Activated T-cell treated with anti-CD3 and anti-CD28 coated beads for 48 hours (primary cell): ENCODE measurements around the gene TPM2.
A peak's percentile ranks its signal among the peaks of the same experiment; 100 is the strongest.
"Not testable (repeated sequence)": the region's sequence is repeated elsewhere in the genome, so short reads cannot be mapped to it uniquely, and the experiment has no call there.

ENCODE experiments used
- DNase-seq: peaks from one replicate; pipeline ENCODE4 v3.0.0-alpha.2; 2020; ENCODE audit warnings: low read depth

Gene TPM2

DNA sequence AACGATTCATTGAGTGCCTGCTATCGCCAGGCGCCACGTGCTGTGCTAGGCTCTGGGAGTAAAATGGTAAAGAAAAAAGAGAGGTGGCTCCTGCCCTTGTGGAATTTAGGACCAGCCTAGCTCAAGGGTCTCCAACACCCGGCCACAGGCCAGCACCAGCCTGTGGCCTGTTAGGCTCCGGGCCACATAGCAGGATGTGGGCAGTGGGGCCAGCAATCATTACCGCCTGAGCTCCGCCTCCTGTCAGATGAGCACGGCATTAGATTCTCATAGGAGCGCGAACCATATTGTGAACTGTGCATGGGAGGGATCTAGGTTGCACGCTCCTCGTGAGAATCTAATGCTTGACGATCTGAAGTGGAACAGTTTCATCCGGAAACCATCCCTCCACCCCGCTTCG, 33.4 kb downstream of the TPM2 start:
- DNase-seq = no peak

GRCh38 chr9:35653611-35654010, 36.1 kb downstream of the TPM2 start:
- DNase-seq = no peak

DNA sequence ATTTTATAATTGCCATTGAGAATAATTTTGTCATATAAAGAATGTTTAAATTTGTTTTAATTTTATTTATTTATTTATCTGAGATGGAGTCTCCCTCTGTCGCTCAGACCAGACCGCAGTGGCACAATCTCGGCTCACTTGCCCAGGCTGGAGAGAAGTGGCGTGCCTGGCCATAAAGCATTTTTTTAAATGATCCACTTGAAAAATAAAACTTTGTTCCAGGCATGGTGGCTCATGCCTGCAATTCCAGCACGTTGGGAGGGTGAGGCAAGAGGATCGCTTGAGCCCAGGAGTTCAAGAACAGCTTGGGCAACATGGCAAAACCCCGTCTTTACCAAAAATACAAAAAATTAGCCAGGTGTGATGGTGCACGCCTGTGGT, 36.9 kb downstream of the TPM2 start:
- no peak for DNase-seq

- DNase-seq = no peak
Observed at GRCh38 chr9:35651956-35652828, 37.5 kb downstream of the TPM2 start.

GRCh38 chr9:35650341-35651158, 39.2 kb downstream of the TPM2 start, which contains the start of gene SIT1:
Gene SIT1, minus strand, starts transcription at chr9:35650931. Its CDS starts 78 bp downstream, at chr9:35650853.
- DNase-seq = no peak

DNA sequence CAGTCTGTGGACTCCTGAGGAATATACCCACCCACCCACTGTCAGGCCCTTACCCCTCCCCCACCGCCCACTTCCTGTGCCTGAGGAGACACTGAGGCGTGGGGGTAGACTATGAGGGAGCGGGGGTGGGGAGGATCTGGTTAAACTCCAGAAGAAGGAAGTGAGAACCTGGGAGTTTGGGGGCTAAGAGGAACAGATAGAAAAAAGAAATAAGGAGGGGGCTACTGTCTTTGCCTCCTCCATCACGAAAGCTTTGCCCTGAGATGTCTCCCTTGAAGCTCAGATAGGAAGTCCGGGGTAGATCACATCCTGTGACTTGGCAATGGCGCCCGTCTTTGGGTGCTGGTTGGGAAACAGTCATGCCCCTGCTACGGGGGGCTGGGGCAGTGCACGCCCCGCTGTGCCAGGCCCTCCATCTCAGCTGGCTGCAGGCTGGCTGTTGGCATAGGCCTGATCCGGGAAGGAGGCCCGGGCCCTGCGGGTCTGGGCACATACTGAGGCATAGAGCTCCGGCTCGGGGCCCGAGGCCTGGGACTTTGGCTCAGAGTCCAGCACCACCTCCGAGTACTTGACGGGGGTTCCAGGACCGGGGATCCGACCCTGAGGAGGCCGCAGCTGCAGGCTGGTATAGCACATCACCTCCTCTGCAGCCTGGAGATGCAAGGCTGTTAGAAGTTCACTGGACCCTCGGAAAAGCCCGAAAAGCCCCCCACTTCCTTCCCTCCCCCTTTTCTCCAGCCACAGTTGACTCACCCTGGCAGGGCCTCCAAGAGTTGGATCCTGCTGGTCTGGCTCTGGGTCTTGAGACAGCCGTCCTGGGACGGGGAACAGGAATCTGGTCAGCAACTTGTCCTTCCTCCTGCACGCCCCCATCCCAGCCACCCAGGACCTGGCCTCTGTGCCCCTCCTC, 40.0 kb downstream of the TPM2 start:
- no peak for DNase-seq

DNA sequence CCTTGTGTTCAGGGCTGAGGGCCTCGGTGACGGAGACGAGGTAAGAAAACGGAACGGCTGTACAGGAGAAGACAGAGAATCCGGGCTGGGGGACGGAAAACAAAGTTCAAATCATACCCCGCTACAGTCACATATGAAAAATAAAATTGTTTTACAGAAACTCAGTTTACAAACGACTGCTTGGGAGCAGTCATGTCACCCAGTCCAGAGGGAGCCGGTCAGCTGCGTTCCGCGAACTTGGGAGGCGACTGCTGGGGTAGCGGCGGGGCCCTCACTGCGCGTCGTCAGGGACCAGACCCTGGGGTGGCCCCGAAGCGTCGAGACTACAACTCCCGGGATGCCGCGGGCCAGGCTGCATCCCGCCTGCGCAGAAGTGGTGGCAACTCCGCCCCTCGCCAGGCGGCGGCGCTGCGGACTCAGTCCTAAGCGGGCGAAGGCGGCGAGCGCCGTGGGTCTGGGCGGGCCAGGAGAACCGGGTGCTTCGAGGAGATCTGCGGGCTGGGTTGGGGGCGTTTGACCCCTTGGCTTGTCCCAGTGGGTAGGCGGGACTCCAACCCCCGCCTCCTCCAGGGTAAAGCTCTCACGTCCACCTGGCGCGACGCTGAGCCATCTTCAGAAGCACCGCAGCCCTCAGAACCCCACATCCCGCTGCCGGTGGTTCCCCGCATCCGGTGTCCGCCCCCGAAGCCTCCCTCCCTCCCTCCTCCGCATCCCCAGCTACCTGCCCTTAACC, 43.0 kb downstream of the TPM2 start:
- peak; percentile 91 for DNase-seq

GRCh38 chr9:35646153-35646532, 43.6 kb downstream of the TPM2 start:
- no peak for DNase-seq

- not testable (repeated sequence) for DNase-seq
Observed at GRCh38 chr9:35645736-35646135, 44.0 kb downstream of the TPM2 start.

- no peak for DNase-seq
Observed at GRCh38 chr9:35643046-35643445, 46.7 kb downstream of the TPM2 start.

DNA sequence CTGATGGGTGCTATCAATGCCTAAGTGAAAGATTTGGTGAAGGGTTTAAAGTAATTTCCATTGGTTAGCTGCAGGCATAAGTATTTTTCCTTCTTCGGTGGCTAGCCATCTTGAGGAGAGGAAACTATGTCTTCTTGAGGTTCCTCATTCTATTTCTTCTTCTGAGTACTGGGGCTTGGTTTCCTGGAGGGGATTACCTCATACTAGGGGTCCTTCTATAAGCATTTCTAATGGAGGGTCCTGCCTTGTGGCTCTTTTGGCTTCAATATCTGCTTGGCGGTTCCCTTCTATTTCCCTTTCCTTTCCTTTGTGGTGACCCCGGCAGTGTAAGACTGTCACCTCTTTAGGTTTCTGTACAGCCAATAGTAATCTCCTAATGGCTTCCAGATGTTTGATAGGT, 48.2 kb downstream of the TPM2 start:
- DNase-seq = not testable (repeated sequence)

DNA sequence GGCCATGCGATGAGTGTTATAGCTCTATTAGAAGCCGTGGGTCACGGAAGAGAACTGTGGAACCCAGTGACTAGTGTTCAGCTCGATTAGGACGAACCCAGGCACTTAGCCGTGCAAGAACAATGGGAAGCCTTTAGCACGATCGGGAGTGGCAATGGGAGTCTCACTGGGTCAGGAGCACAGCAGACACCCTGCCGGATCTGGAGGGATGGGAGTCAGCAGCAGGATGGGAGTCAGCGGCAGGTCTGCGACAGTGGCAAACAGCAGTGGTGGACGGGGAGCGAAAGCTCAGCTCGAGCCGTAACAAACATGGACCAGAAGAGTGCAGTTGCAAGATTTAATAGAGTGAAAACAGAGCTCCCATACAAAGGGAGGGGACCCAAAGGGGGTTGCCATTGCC, 49.3 kb downstream of the TPM2 start:
- not testable (repeated sequence) for DNase-seq

DNA sequence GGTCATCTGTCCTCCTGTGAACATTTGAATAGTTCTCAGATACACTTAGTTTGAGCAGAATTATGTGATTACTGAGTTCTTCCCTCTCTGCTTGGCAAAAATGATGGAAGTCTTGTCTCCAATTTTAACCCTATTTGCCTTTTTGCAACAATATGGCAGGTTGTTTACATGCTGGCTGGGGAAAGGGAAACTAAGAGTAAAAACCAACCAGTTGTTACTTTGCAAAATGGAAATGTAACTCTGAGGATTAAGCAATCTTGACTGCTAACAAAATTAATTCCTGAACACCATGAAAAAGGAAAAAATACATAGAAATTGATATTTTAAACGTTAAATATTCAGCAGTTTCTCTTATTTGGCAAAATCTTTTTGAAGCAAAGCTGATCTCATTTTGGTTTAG, 50.1 kb downstream of the TPM2 start:
- no peak for DNase-seq

GRCh38 chr9:35639225-35639624, 50.5 kb downstream of the TPM2 start:
- DNase-seq = not testable (repeated sequence)

DNA sequence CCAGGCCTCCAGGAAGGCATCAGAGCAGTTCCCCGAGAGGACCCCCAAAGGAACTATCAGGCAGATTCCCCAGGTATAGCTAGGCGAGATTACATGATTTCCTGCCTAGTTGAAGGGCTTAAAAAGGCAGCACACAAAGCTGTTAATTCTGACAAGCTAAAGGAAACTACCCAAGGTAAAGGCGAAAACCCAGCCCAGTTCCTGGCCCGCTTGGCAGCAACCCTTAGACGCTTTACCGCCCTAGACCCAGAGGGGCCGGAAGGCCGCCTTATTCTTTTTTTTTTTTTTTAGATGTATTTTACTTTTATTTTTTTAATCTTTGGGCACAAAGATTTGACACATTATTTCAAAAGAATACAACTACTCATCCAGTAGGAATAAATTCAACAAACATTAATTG, 51.0 kb downstream of the TPM2 start:
- DNase-seq = not testable (repeated sequence)

DNA sequence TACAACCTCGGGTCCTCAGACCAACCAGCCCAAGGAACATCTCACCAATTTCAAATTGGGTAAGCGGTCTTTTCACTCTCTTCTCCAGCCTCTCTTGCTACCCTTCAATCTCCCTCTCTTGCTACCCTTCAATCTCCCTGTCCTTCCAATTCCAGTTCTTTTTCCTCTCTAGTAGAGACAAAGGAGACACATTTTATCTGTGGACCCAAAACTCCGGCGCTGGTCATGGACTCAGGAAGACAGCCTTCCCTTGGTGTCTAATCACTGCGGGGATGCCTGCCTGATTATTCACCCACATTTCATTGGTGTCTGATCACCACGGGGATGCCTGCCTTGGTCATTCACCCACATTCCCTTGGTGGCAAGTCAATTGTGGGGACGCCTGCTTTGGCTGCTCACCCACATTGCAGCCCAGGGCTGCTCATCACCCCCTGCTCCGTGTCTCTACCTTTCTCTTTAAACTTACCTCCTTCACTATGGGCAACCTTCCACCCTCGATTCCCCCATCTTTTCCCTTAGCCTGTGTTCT, 52.2 kb downstream of the TPM2 start:
- DNase-seq = not testable (repeated sequence)

DNA sequence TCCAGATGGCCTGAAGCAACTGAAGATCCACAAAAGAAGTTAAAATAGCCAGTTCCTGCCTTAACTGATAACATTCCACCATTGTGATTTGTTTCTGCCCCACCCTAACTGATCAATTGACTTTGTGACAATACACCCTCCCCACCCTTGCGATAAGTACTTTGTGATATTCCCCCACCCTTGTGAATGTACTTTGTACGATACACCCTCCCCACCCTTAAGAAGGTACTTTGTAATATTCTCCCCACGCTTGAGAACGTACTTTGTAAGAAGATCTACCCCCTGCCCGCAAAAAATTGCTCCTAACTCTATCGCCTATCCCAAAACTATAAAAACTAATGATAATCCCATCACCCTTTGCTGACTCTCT, 52.9 kb downstream of the TPM2 start:
- DNase-seq = not testable (repeated sequence)

- no peak for DNase-seq
Observed at GRCh38 chr9:35636135-35636876, 53.4 kb downstream of the TPM2 start.

- no peak for DNase-seq
Observed at GRCh38 chr9:35635730-35636129, 54.0 kb downstream of the TPM2 start.
